Measurements from ENCODE around the gene PTPRG. TPM values are rescaled to one million over a fixed set of nuclear protein-coding genes. Genes with fewer than 3 reads are reported as not detected.

Gene PTPRG
- total RNA-seq, 2 donors from 2014 or later = 76.5 to 108 TPM

GRCh38 chr3:62167566-62168262, 606.3 kb downstream of the PTPRG start:
- H3K27me3 Mint-ChIP-seq (ENCODE audit: insufficient read depth) = no peaks in the 10 kb centered on the region
- no peak overlapping the region for H3K4me3 Mint-ChIP-seq
- WGBS, 2 experiments (ENCODE audit: insufficient coverage in 1 of 2, insufficient read length in 1 of 2) = 94 to 98% methylated on average over 10 to 12 of the region's 12 CpGs
- peaks cover 35% of the 10 kb centered on the region for H3K36me3 Mint-ChIP-seq (ENCODE audit: low read depth)
- TF ChIP-seq CTCF (conservative IDR thresholded peaks at IDR 0.05) = no peak
- H3K9me3 ChIP-seq (ENCODE audit: control insufficient read depth, low read length) = peaks cover 11% of the 10 kb centered on the region
- H3K27ac Mint-ChIP-seq = no peak overlapping the region
- H3K27me3 ChIP-seq (ENCODE audit: control insufficient read depth, insufficient read depth, low read length, poor library complexity, severe bottlenecking) = no peaks in the 10 kb centered on the region
- DNase-seq = no peak
- peaks cover 8% of the 10 kb centered on the region for H3K4me1 ChIP-seq (ENCODE audit: control insufficient read depth, insufficient read depth, low read length)
- H3K9me3 Mint-ChIP-seq = peaks cover 3% of the 10 kb centered on the region
- H3K27ac ChIP-seq (ENCODE audit: low read depth, low read length) = no peak overlapping the region
- H3K4me1 Mint-ChIP-seq = peaks cover 17% of the 10 kb centered on the region
- H3K4me3 ChIP-seq (ENCODE audit: low read length) = no peak overlapping the region
- no peak overlapping the region for H3K9ac ChIP-seq (ENCODE audit: extremely low read depth, low read length, poor library complexity, severe bottlenecking)
- H3K36me3 ChIP-seq (ENCODE audit: control insufficient read depth, insufficient read depth, low read length) = peaks cover 8% of the 10 kb centered on the region

GRCh38 chr3:62168356-62168755, 607.0 kb downstream of the PTPRG start:
- H3K9me3 Mint-ChIP-seq = peaks cover 3% of the 10 kb centered on the region
- peak overlapping the region; percentile 70 for H3K27ac Mint-ChIP-seq
- Histone ChIP-seq H3K27me3 (ENCODE audit: control insufficient read depth, insufficient read depth, low read length, poor library complexity, severe bottlenecking) (no peaks in the 10 kb centered on the region), H3K27ac (ENCODE audit: low read depth, low read length) (no peak overlapping the region), H3K4me1 (ENCODE audit: control insufficient read depth, insufficient read depth, low read length) (peaks cover 8% of the 10 kb centered on the region), H3K36me3 (ENCODE audit: control insufficient read depth, insufficient read depth, low read length) (peaks cover 8% of the 10 kb centered on the region), H3K9ac (ENCODE audit: extremely low read depth, low read length, poor library complexity, severe bottlenecking) (no peak overlapping the region), H3K4me3 (ENCODE audit: low read length) (no peak overlapping the region), H3K9me3 (ENCODE audit: control insufficient read depth, low read length) (peaks cover 11% of the 10 kb centered on the region)
- peaks cover 17% of the 10 kb centered on the region for H3K4me1 Mint-ChIP-seq
- no peak for DNase-seq
- peaks cover 35% of the 10 kb centered on the region for H3K36me3 Mint-ChIP-seq (ENCODE audit: low read depth)
- no peaks in the 10 kb centered on the region for H3K27me3 Mint-ChIP-seq (ENCODE audit: insufficient read depth)
- TF ChIP-seq CTCF (conservative IDR thresholded peaks at IDR 0.05) = no peak
- no peak overlapping the region for H3K4me3 Mint-ChIP-seq
- WGBS, 2 experiments (ENCODE audit: insufficient coverage in 1 of 2, insufficient read length in 1 of 2) = 93 to 95% methylated on average over 3 of the region's 3 CpGs

GRCh38 chr3:62169906-62170660, 608.7 kb downstream of the PTPRG start:
- Histone ChIP-seq H3K27me3 (ENCODE audit: control insufficient read depth, insufficient read depth, low read length, poor library complexity, severe bottlenecking) (no peaks in the 10 kb centered on the region), H3K9ac (ENCODE audit: extremely low read depth, low read length, poor library complexity, severe bottlenecking) (no peak overlapping the region), H3K4me1 (ENCODE audit: control insufficient read depth, insufficient read depth, low read length) (peaks cover 8% of the 10 kb centered on the region), H3K9me3 (ENCODE audit: control insufficient read depth, low read length) (peaks cover 11% of the 10 kb centered on the region), H3K36me3 (ENCODE audit: control insufficient read depth, insufficient read depth, low read length) (peaks cover 8% of the 10 kb centered on the region), H3K27ac (ENCODE audit: low read depth, low read length) (no peak overlapping the region), H3K4me3 (ENCODE audit: low read length) (peak overlapping the region; percentile 25)
- H3K4me1 Mint-ChIP-seq = peaks cover 17% of the 10 kb centered on the region
- H3K4me3 Mint-ChIP-seq = no peak overlapping the region
- H3K36me3 Mint-ChIP-seq (ENCODE audit: low read depth) = peaks cover 36% of the 10 kb centered on the region
- 81 to 100% methylated on average over 2 to 4 of the region's 4 CpGs for WGBS, 2 experiments (ENCODE audit: insufficient coverage in 1 of 2, insufficient read length in 1 of 2)
- DNase-seq = no peak
- H3K27ac Mint-ChIP-seq = peak overlapping the region; percentile 72
- H3K27me3 Mint-ChIP-seq (ENCODE audit: insufficient read depth) = no peaks in the 10 kb centered on the region
- no peak for TF ChIP-seq CTCF (conservative IDR thresholded peaks at IDR 0.05)
- H3K9me3 Mint-ChIP-seq = peaks cover 3% of the 10 kb centered on the region
